IPS DF 6.9 (cell line): ENCODE results near the gene ULBP2.
"Not testable (repeated sequence)": the region's sequence is repeated elsewhere in the genome, so short reads cannot be mapped to it uniquely, and the experiment has no call there.

ENCODE experiments used
- DNase-seq: peaks from one replicate; pipeline ENCODE4 v3.0.0-alpha.2; 2013; ENCODE audit warnings: low read depth, low spot score
- H3K27ac ChIP-seq: one replicate; pipeline ENCODE4 v1.5.1; 2013; ENCODE audit warnings: low read length, control low read depth
- H3K27me3 ChIP-seq: 2 replicates; pipeline ENCODE4 v1.6.1; 2013; ENCODE audit warnings: mild to moderate bottlenecking, low read length; ENCODE audit not compliant: control insufficient read depth, insufficient read depth
- H3K36me3 ChIP-seq: 2 replicates; pipeline ENCODE4 v1.6.1; 2013; ENCODE audit warnings: low read length; ENCODE audit not compliant: control insufficient read depth, insufficient read depth
- H3K4me1 ChIP-seq: 2 replicates; pipeline ENCODE4 v1.6.1; 2013; ENCODE audit warnings: low read length; ENCODE audit not compliant: control insufficient read depth, insufficient read depth
- H3K4me3 ChIP-seq: 2 replicates; pipeline ENCODE4 v1.5.1; 2013; ENCODE audit warnings: mild to moderate bottlenecking, low read length
- H3K9me3 ChIP-seq: 2 replicates; pipeline ENCODE4 v1.6.1; 2013; ENCODE audit warnings: low read length, inconsistent platforms; ENCODE audit not compliant: control insufficient read depth, insufficient read depth
- WGBS: extraction: QIAGEN DNeasy Blood & Tissue Kit; methylation state at CpG from one replicate; pipeline ENCODE4 v1.1.7; 2013; ENCODE audit warnings: mixed read lengths, missing lambda C conversion rate; ENCODE audit not compliant: insufficient read length, insufficient coverage; 5-methylcytosine and 5-hydroxymethylcytosine counted together

ULBP2 gene

GRCh38 chr6:149927025-149927424 is 14.8 kb upstream of the ULBP2 start:
- peaks cover 33% of the 10 kb centered on the region for H3K27me3 ChIP-seq
- not testable (repeated sequence) for H3K4me1 ChIP-seq, H3K4me3 ChIP-seq, H3K9me3 ChIP-seq, H3K36me3 ChIP-seq, DNase-seq, H3K27ac ChIP-seq
- no CpG with 5 or more reads among the region's 4 CpGs for WGBS

- WGBS, result no CpG with 5 or more reads among the region's 3 CpGs
- DNase-seq, result no peak
These were observed 12.4 kb upstream of the ULBP2 start for GRCh38 chr6:149929422-149929821.

GRCh38 chr6:149931501-149931900 is 10.3 kb upstream of the ULBP2 start:
- peaks cover 16% of the 10 kb centered on the region; the same call in 1 of the 2 replicates for H3K27me3 ChIP-seq
- H3K4me1 ChIP-seq, result no peaks in the 10 kb centered on the region
- no peak for DNase-seq
- H3K9me3 ChIP-seq, result no peaks in the 10 kb centered on the region
- no peak overlapping the region for H3K4me3 ChIP-seq
- H3K36me3 ChIP-seq, result no peaks in the 10 kb centered on the region
- no peak overlapping the region for H3K27ac ChIP-seq
- no CpG with 5 or more reads among the region's 6 CpGs for WGBS

More at GRCh38 chr6:149929422-149929821, 12.4 kb upstream of the ULBP2 start:
- no peaks in the 10 kb centered on the region for H3K9me3 ChIP-seq
- no peak overlapping the region for H3K4me3 ChIP-seq
- H3K36me3 ChIP-seq, result no peaks in the 10 kb centered on the region
- H3K27me3 ChIP-seq, result peaks cover 15% of the 10 kb centered on the region
- no peaks in the 10 kb centered on the region for H3K4me1 ChIP-seq
- no peak overlapping the region for H3K27ac ChIP-seq

GRCh38 chr6:149933036-149933435 is 8.8 kb upstream of the ULBP2 start:
- H3K36me3 ChIP-seq, result no peaks in the 10 kb centered on the region
- H3K4me1 ChIP-seq, result no peaks in the 10 kb centered on the region
- no peaks in the 10 kb centered on the region for H3K9me3 ChIP-seq
- no peak overlapping the region for H3K27ac ChIP-seq
- no peak for DNase-seq
- H3K4me3 ChIP-seq, result no peak overlapping the region
- H3K27me3 ChIP-seq, result peaks cover 25% of the 10 kb centered on the region
- WGBS, result no CpG with 5 or more reads among the region's 5 CpGs

- no peaks in the 10 kb centered on the region for H3K9me3 ChIP-seq
- H3K4me3 ChIP-seq, result no peak overlapping the region
- no peaks in the 10 kb centered on the region for H3K36me3 ChIP-seq
- no CpG with 5 or more reads among the region's 3 CpGs for WGBS
- no peak for DNase-seq
- H3K27ac ChIP-seq, result no peak overlapping the region
- H3K4me1 ChIP-seq, result no peaks in the 10 kb centered on the region
- H3K27me3 ChIP-seq, result peaks cover 29% of the 10 kb centered on the region
These were observed 8.4 kb upstream of the ULBP2 start for GRCh38 chr6:149933461-149933860.

DNA sequence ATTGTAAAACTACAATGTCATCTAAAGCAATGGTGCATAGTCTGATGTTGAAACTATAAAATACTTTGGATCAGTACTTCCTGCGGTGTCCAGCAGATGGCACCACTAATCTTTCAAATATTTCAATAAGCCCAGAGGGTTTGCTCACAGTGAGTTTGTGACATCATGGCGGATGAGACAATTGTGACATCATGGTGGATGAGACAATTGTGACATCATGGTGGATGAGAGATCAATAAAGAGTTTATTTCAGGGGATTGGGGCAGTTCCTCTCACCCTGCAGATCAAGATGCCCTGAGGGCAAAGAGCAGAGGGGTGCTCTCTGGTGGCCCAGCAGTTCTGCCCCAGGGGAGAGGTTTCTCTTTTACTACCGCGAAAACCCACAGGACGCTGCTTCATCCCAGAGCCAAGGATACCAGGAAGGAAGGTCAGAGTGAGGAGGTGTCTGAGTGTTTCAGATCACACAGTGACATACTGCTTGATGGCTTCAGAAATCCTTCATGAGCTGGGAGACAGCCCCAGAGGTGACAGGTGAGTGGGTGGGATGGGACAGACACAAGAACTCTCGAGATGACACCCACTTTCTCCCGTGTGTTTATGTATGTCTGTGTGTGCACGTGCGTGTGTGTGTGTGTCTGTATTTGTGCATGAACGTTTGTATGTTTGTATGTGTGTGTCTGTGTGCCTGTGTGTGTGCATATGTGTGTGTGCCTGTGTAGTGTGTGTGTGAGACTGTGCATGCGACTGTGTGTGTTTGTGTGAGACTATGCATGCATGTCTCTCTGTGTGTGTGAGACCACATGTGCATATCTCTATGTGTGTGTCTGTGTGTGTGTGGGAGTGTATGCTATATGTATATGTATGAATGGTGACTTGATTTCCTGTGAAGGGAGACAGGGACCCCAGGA is 7.3 kb upstream of the ULBP2 start:
- no CpG with 5 or more reads among the region's 11 CpGs for WGBS
- H3K4me3 ChIP-seq, result no peak overlapping the region
- no peak for DNase-seq
- no peak overlapping the region for H3K27ac ChIP-seq
- H3K9me3 ChIP-seq, result no peaks in the 10 kb centered on the region
- H3K4me1 ChIP-seq, result no peaks in the 10 kb centered on the region
- no peaks in the 10 kb centered on the region for H3K36me3 ChIP-seq
- peaks cover 39% of the 10 kb centered on the region for H3K27me3 ChIP-seq

GRCh38 chr6:149935246-149935645 is 6.6 kb upstream of the ULBP2 start:
- H3K36me3 ChIP-seq, result no peaks in the 10 kb centered on the region
- no peak for DNase-seq
- H3K27ac ChIP-seq, result no peak overlapping the region
- H3K4me3 ChIP-seq, result no peak overlapping the region
- H3K27me3 ChIP-seq, result peaks cover 46% of the 10 kb centered on the region
- no peaks in the 10 kb centered on the region for H3K9me3 ChIP-seq
- no CpG with 5 or more reads among the region's 4 CpGs for WGBS
- no peaks in the 10 kb centered on the region for H3K4me1 ChIP-seq

- Histone ChIP-seq H3K27me3 (peaks cover 51% of the 10 kb centered on the region), H3K36me3 (no peaks in the 10 kb centered on the region), H3K4me3 (no peak overlapping the region), H3K9me3 (no peaks in the 10 kb centered on the region), H3K4me1 (no peaks in the 10 kb centered on the region), H3K27ac (no peak overlapping the region)
- no peak for DNase-seq
- no CpG with 5 or more reads among the region's 2 CpGs for WGBS
These were observed 6.1 kb upstream of the ULBP2 start for GRCh38 chr6:149935668-149936067.

DNA sequence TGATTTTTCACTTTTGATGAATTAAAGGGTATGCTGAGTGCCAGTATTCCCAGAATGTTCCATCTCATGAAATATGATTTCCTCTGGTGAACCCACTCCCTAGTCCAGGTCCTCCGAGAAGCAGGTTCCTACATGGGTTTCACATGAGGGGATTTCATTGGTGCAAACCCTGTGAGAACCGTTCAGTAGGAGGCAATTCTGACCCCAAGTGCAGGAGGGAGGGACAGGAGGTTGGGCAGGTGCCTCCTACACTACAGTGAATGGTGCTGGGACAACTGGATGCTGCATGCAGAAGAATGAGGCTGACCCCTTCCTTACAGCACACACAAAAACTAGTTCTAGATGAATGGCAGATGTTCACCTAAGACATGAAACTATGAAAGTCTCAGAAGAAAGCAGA is 5.1 kb upstream of the ULBP2 start:
- Histone ChIP-seq H3K9me3 (no peaks in the 10 kb centered on the region), H3K4me3 (no peak overlapping the region), H3K27ac (no peak overlapping the region), H3K27me3 (peaks cover 60% of the 10 kb centered on the region), H3K36me3 (no peaks in the 10 kb centered on the region), H3K4me1 (no peaks in the 10 kb centered on the region)
- DNase-seq, result no peak
- WGBS, result no CpG with 5 or more reads among the region's 2 CpGs

DNA sequence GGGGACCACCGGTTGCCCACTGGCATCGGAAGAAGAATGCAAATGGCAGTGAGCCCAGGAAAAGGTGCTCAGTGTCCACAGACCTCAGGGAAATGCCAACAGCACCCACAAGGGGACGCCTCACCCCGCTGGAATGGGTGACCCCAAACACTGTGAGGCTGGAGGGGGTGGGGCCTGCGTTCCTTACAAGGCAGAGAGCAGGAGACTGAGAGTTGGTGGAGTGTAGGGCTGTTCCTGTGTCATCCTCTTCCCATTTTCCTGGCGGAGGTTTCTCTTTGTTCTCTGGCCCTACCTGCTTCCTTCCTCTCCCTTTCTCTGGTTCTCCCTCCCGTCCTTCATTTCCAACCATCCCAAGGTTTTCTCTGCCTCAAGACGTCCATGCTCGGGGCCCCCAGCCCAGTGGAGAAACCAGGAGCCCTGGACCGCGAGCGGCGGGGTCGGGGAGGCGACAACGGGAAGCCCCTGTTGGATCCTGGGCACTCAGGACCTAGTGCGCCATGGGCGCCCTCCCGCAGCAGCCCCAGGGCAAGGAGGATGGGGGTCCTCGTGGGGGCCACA is 3.7 kb upstream of the ULBP2 start:
- WGBS, result no CpG with 5 or more reads among the region's 20 CpGs
- not testable (repeated sequence) for H3K27ac ChIP-seq, H3K36me3 ChIP-seq, H3K9me3 ChIP-seq, DNase-seq, H3K4me1 ChIP-seq
- peaks cover 73% of the 10 kb centered on the region for H3K27me3 ChIP-seq
- peak overlapping the region; percentile 17; the same call in 1 of the 2 replicates for H3K4me3 ChIP-seq
